A549 treated with AZD9567 at 1 μM for 4 hours (cell line): ENCODE measurements around the gene MYO1D. TPM values are rescaled to one million over a fixed set of nuclear protein-coding genes. Genes with fewer than 3 reads are reported as not detected.

Source experiments
- total RNA-seq: library from RNA; stranded (reverse); fragments of 200-300 nt; extraction: Qiagen RNA extraction; gene quantifications from 5 replicates; pipeline ENCODE4 v1.2.3, GENCODE V29; 2022; ENCODE audit not compliant: insufficient read depth

The MYO1D gene
- 2.1 to 8.5 TPM (median 2.8 TPM) in 5 replicates for total RNA-seq

GRCh38 chr17:32876417-32877163, at the start of gene MYO1D:
MYO1D (minus strand) TSS chr17:32877124; CDS start chr17:32876872, 252 bp downstream.

GRCh38 chr17:32486701-32487472, 390.0 kb downstream of the MYO1D start, which contains the start of gene CDK5R1:
CDK5R1 (plus strand) TSS chr17:32486993; CDS start chr17:32487621, 628 bp downstream.

GRCh38 chr17:32444301-32445073, 432.4 kb downstream of the MYO1D start, which contains the start of gene PSMD11:
PSMD11 (plus strand) TSS chr17:32444510; CDS start chr17:32444524, 14 bp downstream.

Other genes starting within 250 kb of the MYO1D start
- gene TMEM98, start 51.0 kb upstream of the MYO1D start, total RNA-seq = 41.6 to 55.1 TPM (median 45.7 TPM) in 5 replicates
- not detected in 5 replicates for gene SPACA3, start 114.7 kb upstream of the MYO1D start, total RNA-seq